HepG2 (cell line): ENCODE measurements around the gene KCTD6. TPM values are rescaled to one million over a fixed set of nuclear protein-coding genes. Genes with fewer than 3 reads are reported as not detected.

Experiments used
- ATF2 ChIP-seq: sonication (generic); formaldehyde crosslinking; IDR thresholded peaks from 2 replicates; pipeline ENCODE4 v1.4.0; 2020; ENCODE audit warnings: missing genetic modification reagents
- ATRX ChIP-seq: sonication (generic); formaldehyde crosslinking; IDR thresholded peaks from 2 replicates; pipeline ENCODE4 v1.4.0; 2020; ENCODE audit warnings: missing genetic modification reagents, borderline replicate concordance
- CAMTA2 ChIP-seq: sonication (generic); formaldehyde crosslinking; IDR thresholded peaks from 2 replicates; pipeline ENCODE4 v1.4.0; 2020; ENCODE audit warnings: mild to moderate bottlenecking, missing genetic modification reagents, borderline replicate concordance
- E2F1 ChIP-seq: sonication (generic); formaldehyde crosslinking; IDR thresholded peaks from 2 replicates; pipeline ENCODE4 v1.5.0; 2020; ENCODE audit warnings: missing genetic modification reagents
- EP300 ChIP-seq, 3 experiments: sonication (generic) in 1 of 3; formaldehyde crosslinking in 1 of 3; IDR thresholded peaks; 2 replicates each; pipeline versions ENCODE4 v1.5.1 to v1.6.1; 2011 to 2020; ENCODE audit warnings: low read depth in 2 of 3, low read length in 2 of 3, borderline replicate concordance in 1 of 3, improper control_type of control experiment in 1 of 3, mild to moderate bottlenecking in 1 of 3, missing genetic modification reagents in 1 of 3, moderate library complexity in 1 of 3
- ESRRA ChIP-seq: sonication (generic); formaldehyde crosslinking; IDR thresholded peaks from 2 replicates; pipeline ENCODE4 v1.5.1; 2020; ENCODE audit warnings: mild to moderate bottlenecking, low read depth, missing genetic modification reagents
- HNF1B ChIP-seq: sonication (generic); formaldehyde crosslinking; IDR thresholded peaks from 2 replicates; pipeline ENCODE4 v1.5.1; 2020; ENCODE audit warnings: mild to moderate bottlenecking, moderate library complexity, missing genetic modification reagents
- KDM5B ChIP-seq: sonication (generic); formaldehyde crosslinking; IDR thresholded peaks from 2 replicates; pipeline ENCODE4 v1.4.0; 2020; ENCODE audit warnings: missing genetic modification reagents, mild to moderate bottlenecking, borderline replicate concordance
- KLF16 ChIP-seq, 2 experiments: sonication (generic) in 1 of 2; formaldehyde crosslinking in 1 of 2; IDR thresholded peaks; 2 replicates each; pipeline versions ENCODE4 v1.6.1 to v1.8.0; 2016 to 2023; ENCODE audit warnings: missing genetic modification reagents in 2 of 2, missing compliant biosample characterization in 1 of 2
- MED13 ChIP-seq: sonication (generic); formaldehyde crosslinking; IDR thresholded peaks from 2 replicates; pipeline ENCODE4 v1.5.0; 2020; ENCODE audit warnings: missing genetic modification reagents
- MLLT10 ChIP-seq: sonication (generic); formaldehyde crosslinking; IDR thresholded peaks from 2 replicates; pipeline ENCODE4 v1.4.0; 2020; ENCODE audit warnings: missing genetic modification reagents
- RBM39 ChIP-seq: fragments of 200-400 bp; formaldehyde crosslinking; IDR thresholded peaks from one replicate; pipeline ENCODE4 v1.6.1; 2018; ENCODE audit warnings: antibody characterized with exemption, mild to moderate bottlenecking, low read depth, low read length; ENCODE audit not compliant: poor library complexity, severe bottlenecking
- SOX6 ChIP-seq, 2 experiments: fragments of 450-650 bp in 1 of 2; sonication (generic) in 1 of 2; formaldehyde crosslinking in 1 of 2; IDR thresholded peaks; 2 replicates each; pipeline versions ENCODE4 v1.4.0 to v1.6.1; 2017 to 2020; ENCODE audit warnings: antibody characterized with exemption in 1 of 2, mild to moderate bottlenecking in 1 of 2, missing genetic modification reagents in 1 of 2
- YEATS4 ChIP-seq: sonication (generic); formaldehyde crosslinking; IDR thresholded peaks from 2 replicates; pipeline ENCODE4 v1.4.0; 2020; ENCODE audit warnings: missing genetic modification reagents, borderline replicate concordance
- ZBTB20 ChIP-seq: sonication (generic); formaldehyde crosslinking; IDR thresholded peaks from 2 replicates; pipeline ENCODE4 v1.8.1; 2023; ENCODE audit warnings: missing genetic modification reagents, low read depth, mild to moderate bottlenecking, borderline replicate concordance
- ZFP37 ChIP-seq: sonication (generic); formaldehyde crosslinking; IDR thresholded peaks from 2 replicates; pipeline ENCODE4 v1.4.0; 2020; ENCODE audit warnings: missing genetic modification reagents, borderline replicate concordance
- ZNF251 ChIP-seq: sonication (generic); formaldehyde crosslinking; IDR thresholded peaks from 2 replicates; pipeline ENCODE4 v1.9.0; 2021; ENCODE audit warnings: mild to moderate bottlenecking, missing genetic modification reagents
- ZNF552 ChIP-seq: sonication (generic); formaldehyde crosslinking; IDR thresholded peaks from 2 replicates; pipeline ENCODE4 v1.9.0; 2022; ENCODE audit warnings: missing genetic modification reagents, mild to moderate bottlenecking, borderline replicate concordance
- ZNF75D ChIP-seq: sonication (generic); formaldehyde crosslinking; IDR thresholded peaks from 2 replicates; pipeline ENCODE4 v1.8.1; 2023; ENCODE audit warnings: missing genetic modification reagents, mild to moderate bottlenecking, borderline replicate concordance
- polyA plus RNA-seq, 8 experiments: library from polyadenylated mRNA; depleted of rRNA in 3 of 8; stranded (reverse) in 7 of 8; unstranded in 1 of 8; fragments of >200 nt; fragmentation: Illumina TruSeq in 4 of 8; extraction: Trizol in 4 of 8; gene quantifications; 2 replicates each; pipeline versions ENCODE4 v1.2.1 to v1.2.3, GENCODE V29; 2011 to 2016; ENCODE audit warnings: low read depth in 4 of 8, missing spikeins in 1 of 8, mixed read lengths in 1 of 8; ENCODE audit not compliant: insufficient read depth in 1 of 8
- total RNA-seq, 5 experiments: library from RNA; depleted of rRNA; stranded (reverse); fragments of >200 nt; fragmentation: Illumina TruSeq; extraction: Trizol; gene quantifications; 2 replicates each; pipeline ENCODE4 v1.2.3, GENCODE V29; 2016; ENCODE audit warnings: low read depth in 1 of 5
- TF ChIP-seq, protein P1 (sequence below): sonication (generic); formaldehyde crosslinking; IDR thresholded peaks from 2 replicates; pipeline ENCODE4 v1.8.0; 2022; ENCODE audit warnings: mild to moderate bottlenecking, missing genetic modification reagents, borderline replicate concordance
- TF ChIP-seq, protein P2 (sequence below): sonication (generic); formaldehyde crosslinking; IDR thresholded peaks from 2 replicates; pipeline ENCODE4 v1.5.0; 2020; ENCODE audit warnings: mild to moderate bottlenecking, low read depth, missing genetic modification reagents, borderline replicate concordance

The KCTD6 gene
- total and polyA plus RNA-seq, 2 of the 13 experiments (the other 11 are each of a cell fraction or from before 2014, with no cell fraction given), result 13.4 to 14.2 TPM

- TF ChIP-seq E2F1, result no peak; the same call in 1 of the 2 replicates
- TF ChIP-seq ZNF251 (CRISPR knock-in tag), result no peak
- no peak for TF ChIP-seq RBM39
- TF ChIP-seq ZNF75D (CRISPR knock-in tag), result no peak
- TF ChIP-seq ZBTB20 (CRISPR knock-in tag), result peak; percentile 91; the same call in 1 of the 2 replicates
- TF ChIP-seq MLLT10 (CRISPR knock-in tag), result no peak
- TF ChIP-seq ZNF552, result no peak
- peak; percentile 75 for TF ChIP-seq ATF2 (CRISPR knock-in tag)
- TF ChIP-seq HNF1B (CRISPR knock-in tag), result peak; percentile 34; the same call in 1 of the 2 replicates
- TF ChIP-seq ATRX (CRISPR knock-in tag), result no peak
- TF ChIP-seq, protein P1, sequence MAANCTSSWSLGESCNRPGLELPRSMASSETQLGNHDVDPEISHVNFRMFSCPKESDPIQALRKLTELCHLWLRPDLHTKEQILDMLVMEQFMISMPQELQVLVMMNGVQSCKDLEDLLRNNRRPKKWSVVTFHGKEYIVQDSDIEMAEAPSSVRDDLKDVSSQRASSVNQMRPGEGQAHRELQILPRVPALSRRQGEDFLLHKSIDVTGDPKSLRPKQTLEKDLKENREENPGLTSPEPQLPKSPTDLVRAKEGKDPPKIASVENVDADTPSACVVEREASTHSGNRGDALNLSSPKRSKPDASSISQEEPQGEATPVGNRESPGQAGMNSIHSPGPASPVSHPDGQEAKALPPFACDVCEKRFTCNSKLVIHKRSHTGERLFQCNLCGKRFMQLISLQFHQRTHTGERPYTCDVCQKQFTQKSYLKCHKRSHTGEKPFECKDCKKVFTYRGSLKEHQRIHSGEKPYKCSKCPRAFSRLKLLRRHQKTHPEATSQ (CRISPR knock-in tag), result no peak
- no peak; the same call in 1 of the 2 replicates for TF ChIP-seq ZFP37 (CRISPR knock-in tag)
- no peak for TF ChIP-seq KDM5B (CRISPR knock-in tag)
- TF ChIP-seq ESRRA, result peak; percentile 37; the same call in 1 of the 2 replicates
- TF ChIP-seq YEATS4 (CRISPR knock-in tag), result peak; percentile 64; the same call in 1 of the 2 replicates
- TF ChIP-seq CAMTA2 (CRISPR knock-in tag), result no peak
- peak; percentile 81 to 92 for TF ChIP-seq EP300 (IDR thresholded peaks at IDR 0.05; ENCODE audit: low read depth in 2 of 2, low read length in 2 of 2)
- peak; percentile 84 for TF ChIP-seq EP300 (CRISPR knock-in tag; IDR thresholded peaks at IDR 0.05; ENCODE audit: borderline replicate concordance)
- TF ChIP-seq, protein P2, sequence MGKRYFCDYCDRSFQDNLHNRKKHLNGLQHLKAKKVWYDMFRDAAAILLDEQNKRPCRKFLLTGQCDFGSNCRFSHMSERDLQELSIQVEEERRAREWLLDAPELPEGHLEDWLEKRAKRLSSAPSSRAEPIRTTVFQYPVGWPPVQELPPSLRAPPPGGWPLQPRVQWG, result no peak
- peak in 1 of 2 experiments; percentile 77; a peak in 2 of 4 replicates for TF ChIP-seq KLF16 (CRISPR knock-in tag; IDR thresholded peaks at IDR 0.05)
- TF ChIP-seq MED13 (CRISPR knock-in tag), result 0 out of 2 replicates have a peak, but pooled peaks have one; percentile 36
- TF ChIP-seq SOX6 (IDR thresholded peaks at IDR 0.05), result no peak
- TF ChIP-seq SOX6 (CRISPR knock-in tag; IDR thresholded peaks at IDR 0.05), result peak; percentile 96
These were observed 20.6 kb upstream of the KCTD6 start (continued) for GRCh38 chr3:58471025-58471887.
